Astrocyte (in vitro differentiated cells and primary cell): Measurements from ENCODE around the gene PVALB. TPM values are rescaled to one million over a fixed set of nuclear protein-coding genes. Genes with fewer than 3 reads are reported as not detected.

Experiments used
- DNase-seq: peaks from one replicate; pipeline ENCODE4 v3.0.0-alpha.2; 2010; ENCODE audit warnings: low read depth
- FAIRE-seq: peaks from 2 replicates; lab custom pipeline; 2011; peaks lifted over from hg19 to GRCh38; lab: Jason Lieb, UNC
- H2AFZ ChIP-seq: 2 replicates; pipeline ENCODE4 v1.6.0; 2012; ENCODE audit warnings: low read depth, low read length, inconsistent platforms
- H3K27ac ChIP-seq: 2 replicates; pipeline ENCODE4 v1.5.1; 2011; ENCODE audit warnings: low read depth, low read length, inconsistent platforms
- H3K27me3 ChIP-seq: 2 replicates; pipeline ENCODE4 v1.6.0; 2011; ENCODE audit warnings: low read length, inconsistent platforms; ENCODE audit not compliant: insufficient read depth
- H3K36me3 ChIP-seq: 2 replicates; pipeline ENCODE4 v1.5.1; 2011; ENCODE audit warnings: low read length, inconsistent platforms; ENCODE audit not compliant: insufficient read depth
- H3K4me1 ChIP-seq: 2 replicates; pipeline ENCODE4 v1.5.1; 2011; ENCODE audit warnings: low read length, inconsistent platforms; ENCODE audit not compliant: insufficient read depth
- H3K4me2 ChIP-seq: 2 replicates; pipeline ENCODE4 v1.6.0; 2012; ENCODE audit warnings: low read length, inconsistent platforms
- H3K4me3 ChIP-seq: 2 replicates; pipeline ENCODE4 v1.5.1; 2011; ENCODE audit warnings: low read depth, mild to moderate bottlenecking, low read length, inconsistent platforms; ENCODE audit not compliant: insufficient read depth
- H3K79me2 ChIP-seq: 2 replicates; pipeline ENCODE4 v1.6.0; 2012; ENCODE audit warnings: mild to moderate bottlenecking, low read length, inconsistent platforms; ENCODE audit not compliant: insufficient read depth
- H3K9ac ChIP-seq: 2 replicates; pipeline ENCODE4 v1.6.0; 2012; ENCODE audit warnings: mild to moderate bottlenecking, low read length, inconsistent platforms
- H3K9me3 ChIP-seq: 2 replicates; pipeline ENCODE4 v1.5.1; 2012; ENCODE audit warnings: low read depth, mild to moderate bottlenecking, low read length, inconsistent platforms; ENCODE audit not compliant: insufficient read depth
- H4K20me1 ChIP-seq: 2 replicates; pipeline ENCODE4 v1.6.0; 2012; ENCODE audit warnings: low read length, inconsistent platforms; ENCODE audit not compliant: insufficient read depth
- H3K27ac Mint-ChIP-seq: one replicate; pipeline ENCODE4 v1.8.0; 2021; ENCODE audit warnings: mild to moderate bottlenecking, mixed read lengths; ENCODE audit not compliant: unreplicated experiment
- H3K27me3 Mint-ChIP-seq: one replicate; pipeline ENCODE4 v1.8.0; 2021; ENCODE audit warnings: low read depth, mixed read lengths; ENCODE audit not compliant: unreplicated experiment
- H3K36me3 Mint-ChIP-seq: one replicate; pipeline ENCODE4 v1.8.0; 2021; ENCODE audit warnings: low read depth, mixed read lengths; ENCODE audit not compliant: unreplicated experiment
- H3K4me1 Mint-ChIP-seq: one replicate; pipeline ENCODE4 v1.8.0; 2021; ENCODE audit warnings: low read depth, mixed read lengths; ENCODE audit not compliant: unreplicated experiment
- H3K4me3 Mint-ChIP-seq: one replicate; pipeline ENCODE4 v1.8.0; 2021; ENCODE audit warnings: mild to moderate bottlenecking, moderate library complexity, mixed read lengths; ENCODE audit not compliant: unreplicated experiment
- H3K9me3 Mint-ChIP-seq: one replicate; pipeline ENCODE4 v1.8.0; 2021; ENCODE audit warnings: mild to moderate bottlenecking, mixed read lengths; ENCODE audit not compliant: unreplicated experiment
- EZH2 ChIP-seq: IDR thresholded peaks from 2 replicates; pipeline ENCODE4 v1.6.1; 2012; ENCODE audit warnings: mild to moderate bottlenecking, low read length, inconsistent platforms; ENCODE audit not compliant: insufficient read depth
- total RNA-seq: library from RNA; stranded (reverse); gene quantifications from 2 replicates; pipeline ENCODE4 v1.2.1, GENCODE V29; 2021
- TF ChIP-seq, protein P1 (sequence below): IDR thresholded peaks from 2 replicates; pipeline ENCODE4 v1.5.1; 2011; ENCODE audit warnings: low read depth, mild to moderate bottlenecking, inconsistent platforms, low read length, moderate library complexity; ENCODE audit not compliant: insufficient read depth

Gene PVALB
- total RNA-seq, 1 donor from 2014 or later = not detected

DNA sequence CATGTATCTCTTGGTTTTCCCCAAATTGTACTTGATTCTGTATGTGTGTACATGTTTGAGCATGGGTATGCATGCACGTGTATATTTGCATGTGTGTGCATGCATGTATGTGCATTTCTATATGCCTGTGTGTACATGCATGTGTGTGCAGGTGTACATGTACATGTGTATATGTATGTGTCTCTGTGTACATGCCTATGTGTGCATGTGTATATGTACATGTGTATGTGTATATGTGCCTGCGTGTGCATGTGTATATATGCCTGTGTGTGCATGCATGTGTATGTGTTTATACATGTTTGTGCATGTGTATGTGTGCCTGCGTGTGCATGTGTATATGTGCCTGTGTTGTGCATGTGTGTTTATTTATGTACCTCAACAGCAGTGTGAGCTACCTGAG, 38.6 kb upstream of the PVALB start:
- Mint-ChIP-seq H3K4me1 (no peaks in the 10 kb centered on the region), H3K4me3 (no peak overlapping the region), H3K27ac (no peak overlapping the region), H3K36me3 (no peaks in the 10 kb centered on the region), H3K9me3 (peaks cover 1% of the 10 kb centered on the region), H3K27me3 (peaks cover 44% of the 10 kb centered on the region)
- Histone ChIP-seq H3K4me2 (no peak overlapping the region), H3K9ac (no peak overlapping the region), H3K27me3 (peaks cover 13% of the 10 kb centered on the region), H4K20me1 (no peaks in the 10 kb centered on the region), H3K9me3 (no peaks in the 10 kb centered on the region), H3K36me3 (no peaks in the 10 kb centered on the region), H2AFZ (no peak overlapping the region), H3K27ac (no peak overlapping the region), H3K79me2 (no peaks in the 10 kb centered on the region), H3K4me1 (no peaks in the 10 kb centered on the region), H3K4me3 (no peak overlapping the region)
- FAIRE-seq (no peak), DNase-seq (no peak)
- TF ChIP-seq EZH2 = no peak
- TF ChIP-seq, protein P1, sequence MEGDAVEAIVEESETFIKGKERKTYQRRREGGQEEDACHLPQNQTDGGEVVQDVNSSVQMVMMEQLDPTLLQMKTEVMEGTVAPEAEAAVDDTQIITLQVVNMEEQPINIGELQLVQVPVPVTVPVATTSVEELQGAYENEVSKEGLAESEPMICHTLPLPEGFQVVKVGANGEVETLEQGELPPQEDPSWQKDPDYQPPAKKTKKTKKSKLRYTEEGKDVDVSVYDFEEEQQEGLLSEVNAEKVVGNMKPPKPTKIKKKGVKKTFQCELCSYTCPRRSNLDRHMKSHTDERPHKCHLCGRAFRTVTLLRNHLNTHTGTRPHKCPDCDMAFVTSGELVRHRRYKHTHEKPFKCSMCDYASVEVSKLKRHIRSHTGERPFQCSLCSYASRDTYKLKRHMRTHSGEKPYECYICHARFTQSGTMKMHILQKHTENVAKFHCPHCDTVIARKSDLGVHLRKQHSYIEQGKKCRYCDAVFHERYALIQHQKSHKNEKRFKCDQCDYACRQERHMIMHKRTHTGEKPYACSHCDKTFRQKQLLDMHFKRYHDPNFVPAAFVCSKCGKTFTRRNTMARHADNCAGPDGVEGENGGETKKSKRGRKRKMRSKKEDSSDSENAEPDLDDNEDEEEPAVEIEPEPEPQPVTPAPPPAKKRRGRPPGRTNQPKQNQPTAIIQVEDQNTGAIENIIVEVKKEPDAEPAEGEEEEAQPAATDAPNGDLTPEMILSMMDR = no peak

DNA sequence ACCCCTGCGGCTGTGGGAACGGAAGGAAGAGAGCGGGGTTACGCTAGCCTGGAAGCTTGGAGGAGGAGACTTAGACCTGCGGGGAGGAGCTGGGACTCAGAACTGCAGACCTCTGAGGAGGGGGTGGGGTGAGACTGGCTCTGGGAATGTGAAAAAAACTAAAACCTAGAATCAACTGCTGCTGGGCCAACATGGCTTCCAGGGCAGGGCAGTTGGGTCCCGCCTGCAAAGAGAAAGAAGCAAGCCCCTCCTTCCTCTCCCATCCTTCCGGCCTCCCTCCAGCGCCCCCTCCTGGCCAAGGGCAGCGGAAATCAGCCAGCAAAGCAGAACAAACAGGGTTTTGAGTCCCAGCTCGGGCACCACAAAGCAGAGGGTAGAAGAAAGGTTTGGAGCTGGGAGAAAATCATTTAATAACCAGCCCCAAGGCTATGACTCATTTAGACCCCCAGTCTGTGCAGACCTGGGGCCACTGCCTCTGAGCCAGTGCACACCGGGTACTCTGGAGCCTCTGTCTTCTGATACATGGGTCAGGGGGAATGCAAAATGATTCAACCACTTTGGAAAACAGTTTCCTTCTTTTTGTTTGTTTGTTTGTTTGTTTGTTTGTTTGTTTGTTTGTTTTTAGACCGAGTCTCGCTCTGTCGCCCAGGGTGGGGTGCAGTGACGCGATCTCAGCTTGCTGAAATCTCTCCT, 36.7 kb upstream of the PVALB start:
- no peaks in the 10 kb centered on the region for H3K4me1 ChIP-seq
- no peak for FAIRE-seq
- no peaks in the 10 kb centered on the region for H3K4me1 Mint-ChIP-seq
- peak overlapping the region; percentile 17 for H2AFZ ChIP-seq
- no peaks in the 10 kb centered on the region for H3K36me3 ChIP-seq
- no peak overlapping the region for H3K27ac ChIP-seq
- no peaks in the 10 kb centered on the region for H3K79me2 ChIP-seq
- peaks cover 1% of the 10 kb centered on the region for H3K9me3 Mint-ChIP-seq
- no peak overlapping the region for H3K9ac ChIP-seq
- DNase-seq = no peak
- H3K27me3 Mint-ChIP-seq = peaks cover 50% of the 10 kb centered on the region
- no peak overlapping the region for H3K4me3 ChIP-seq
- H3K27me3 ChIP-seq = peaks cover 13% of the 10 kb centered on the region
- no peaks in the 10 kb centered on the region for H3K9me3 ChIP-seq
- H3K4me2 ChIP-seq = no peak overlapping the region
- no peak for TF ChIP-seq EZH2
- TF ChIP-seq, protein P1 = peak; percentile 53
- no peak overlapping the region for H3K27ac Mint-ChIP-seq
- no peak overlapping the region for H3K4me3 Mint-ChIP-seq
- H3K36me3 Mint-ChIP-seq = no peaks in the 10 kb centered on the region
- H4K20me1 ChIP-seq = no peaks in the 10 kb centered on the region
